Adrenal gland (tissue), 5 donors: ENCODE data around the gene PRUNE1.

Experiments used
- POLR2A ChIP-seq, 2 donors: fragments of 450-650 bp; IDR thresholded peaks; one replicate each; pipeline ENCODE4 v1.6.1; 2017; ENCODE audit warnings: antibody characterized with exemption in 2 of 2, mild to moderate bottlenecking in 2 of 2, moderate library complexity in 1 of 2
- TF ChIP-seq, protein P1 (sequence below), 6 experiments: fragments of 450-650 bp in 4 of 6; fragments of 200-600 bp in 2 of 6; sonication (generic) in 1 of 6; IDR thresholded peaks; 1 replicate in 5 of 6; 2 replicates in 1 of 6; pipeline versions ENCODE4 v1.5.1 to v1.8.0; 2016 to 2021; ENCODE audit warnings: antibody characterized with exemption in 6 of 6, mild to moderate bottlenecking in 2 of 6, moderate library complexity in 1 of 6
- donor health status: DM: no; HTN: no; CAD: no.

DNA sequence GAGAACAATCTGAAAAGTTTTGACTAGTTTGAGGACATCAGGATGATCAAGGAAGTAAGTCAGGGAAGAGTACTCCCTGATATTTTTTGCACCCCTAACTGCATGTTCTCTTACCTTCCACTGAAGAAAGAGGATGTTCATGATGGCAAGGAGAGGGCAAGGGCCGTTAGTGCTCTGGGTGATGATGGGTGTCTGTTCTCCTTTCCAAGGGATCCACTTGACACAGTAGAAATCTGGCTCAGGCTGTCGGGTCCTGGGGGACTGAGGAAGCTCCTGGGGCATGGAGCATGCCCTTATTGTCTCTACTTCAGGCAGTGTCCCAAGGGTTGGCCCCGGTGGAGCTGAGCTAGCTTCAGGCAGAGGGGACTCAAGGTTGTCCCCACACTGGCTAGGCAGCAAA, 6.2 kb upstream of the PRUNE1 start:
- TF ChIP-seq POLR2A (IDR thresholded peaks at IDR 0.05), result no peak
- TF ChIP-seq, protein P1, sequence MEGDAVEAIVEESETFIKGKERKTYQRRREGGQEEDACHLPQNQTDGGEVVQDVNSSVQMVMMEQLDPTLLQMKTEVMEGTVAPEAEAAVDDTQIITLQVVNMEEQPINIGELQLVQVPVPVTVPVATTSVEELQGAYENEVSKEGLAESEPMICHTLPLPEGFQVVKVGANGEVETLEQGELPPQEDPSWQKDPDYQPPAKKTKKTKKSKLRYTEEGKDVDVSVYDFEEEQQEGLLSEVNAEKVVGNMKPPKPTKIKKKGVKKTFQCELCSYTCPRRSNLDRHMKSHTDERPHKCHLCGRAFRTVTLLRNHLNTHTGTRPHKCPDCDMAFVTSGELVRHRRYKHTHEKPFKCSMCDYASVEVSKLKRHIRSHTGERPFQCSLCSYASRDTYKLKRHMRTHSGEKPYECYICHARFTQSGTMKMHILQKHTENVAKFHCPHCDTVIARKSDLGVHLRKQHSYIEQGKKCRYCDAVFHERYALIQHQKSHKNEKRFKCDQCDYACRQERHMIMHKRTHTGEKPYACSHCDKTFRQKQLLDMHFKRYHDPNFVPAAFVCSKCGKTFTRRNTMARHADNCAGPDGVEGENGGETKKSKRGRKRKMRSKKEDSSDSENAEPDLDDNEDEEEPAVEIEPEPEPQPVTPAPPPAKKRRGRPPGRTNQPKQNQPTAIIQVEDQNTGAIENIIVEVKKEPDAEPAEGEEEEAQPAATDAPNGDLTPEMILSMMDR (IDR thresholded peaks at IDR 0.05), result no peak
